Gastroesophageal sphincter (tissue), 3 donors: Measurements from ENCODE around the gene CTR9.

Source experiments
- CTCF ChIP-seq, 4 experiments: fragments of 200-600 bp in 2 of 4; fragments of 450-650 bp in 2 of 4; sonication (generic) in 1 of 4; IDR thresholded peaks; one replicate each; pipeline ENCODE4 v1.5.1; 2017 to 2019; ENCODE audit warnings: antibody characterized with exemption in 4 of 4, mild to moderate bottlenecking in 2 of 4, moderate library complexity in 2 of 4
- POLR2A ChIP-seq, 2 donors: fragments of 450-650 bp; IDR thresholded peaks; one replicate each; pipeline ENCODE4 v1.6.1; 2017; ENCODE audit warnings: antibody characterized with exemption in 2 of 2, mild to moderate bottlenecking in 2 of 2, moderate library complexity in 1 of 2

- TF ChIP-seq POLR2A (IDR thresholded peaks at IDR 0.05) (no peak), CTCF (IDR thresholded peaks at IDR 0.05) (no peak)
These were observed 25.2 kb upstream of the CTR9 start for GRCh38 chr11:10725907-10726253.
